ENCODE measurements around the gene ZNF354B.
"Not testable (repeated sequence)": the region's sequence is repeated elsewhere in the genome, so short reads cannot be mapped to it uniquely, and the experiment has no call there.

Gene ZNF354B

GRCh38 chr5:178872302-178872701 lies 12.5 kb downstream of the ZNF354B start:
- no peak for TF ChIP-seq CTCF (IDR thresholded peaks at IDR 0.05; ENCODE audit: low read depth, low read length)
- no peak for DNase-seq (ENCODE audit: low read depth in 2 of 2)
- no peak overlapping the region for H3K4me3 ChIP-seq (replicated peaks in 1 of 2; ENCODE audit: low read depth in 2 of 2, low read length in 2 of 2)

- not testable (repeated sequence) for DNase-seq (ENCODE audit: low read depth in 2 of 2); H3K4me3 ChIP-seq (replicated peaks in 1 of 2; ENCODE audit: low read depth in 2 of 2, low read length in 2 of 2)
These were observed 23.5 kb downstream of the ZNF354B start for GRCh38 chr5:178883115-178883694.

GRCh38 chr5:178883815-178884430 lies 24.2 kb downstream of the ZNF354B start:
- no peak for TF ChIP-seq CTCF (IDR thresholded peaks at IDR 0.05; ENCODE audit: low read depth, low read length)
- no peak for DNase-seq (ENCODE audit: low read depth in 2 of 2)
- H3K4me3 ChIP-seq (replicated peaks in 1 of 2; ENCODE audit: low read depth in 2 of 2, low read length in 2 of 2) = no peak overlapping the region

GRCh38 chr5:178895615-178896571 lies 36.1 kb downstream of the ZNF354B start, which contains the start of gene ZFP2:
ZFP2 (plus strand) TSS chr5:178895913; CDS start chr5:178931314, 35,401 bp downstream.
- peak; percentile 59 for DNase-seq (ENCODE audit: low read depth in 2 of 2)
- H3K4me3 ChIP-seq (replicated peaks in 1 of 2; ENCODE audit: low read depth in 2 of 2, low read length in 2 of 2) = peak within 1 kb of the TSS; percentile 70 to 80
- no peak for TF ChIP-seq CTCF (IDR thresholded peaks at IDR 0.05; ENCODE audit: low read depth, low read length)

GRCh38 chr5:178899289-178899688 lies 39.5 kb downstream of the ZNF354B start:
- H3K4me3 ChIP-seq (replicated peaks in 1 of 2; ENCODE audit: low read depth in 2 of 2, low read length in 2 of 2) = no peak overlapping the region
- peak; percentile 6 for TF ChIP-seq CTCF (IDR thresholded peaks at IDR 0.05; ENCODE audit: low read depth, low read length)
- DNase-seq (ENCODE audit: low read depth in 2 of 2) = no peak

- H3K4me3 ChIP-seq (replicated peaks in 1 of 2; ENCODE audit: low read depth in 2 of 2, low read length in 2 of 2) = no peak overlapping the region
- no peak for TF ChIP-seq CTCF (IDR thresholded peaks at IDR 0.05; ENCODE audit: low read depth, low read length)
- DNase-seq (ENCODE audit: low read depth in 2 of 2) = peak in 1 of 2 donors; percentile 27
These were observed 43.1 kb downstream of the ZNF354B start for GRCh38 chr5:178902849-178903248.

Data from cardiac fibroblast (primary cell).